ENCODE measurements around the gene SPOP.

The SPOP gene

GRCh38 chr17:49582055-49582722, 95.7 kb downstream of the SPOP start:
- Histone ChIP-seq H4K8ac (ENCODE audit: low read depth, low read length) (no peak overlapping the region), H3K27ac (ENCODE audit: low read depth, low read length) (no peak overlapping the region), H3K23ac (ENCODE audit: low read length) (no peak overlapping the region), H3K79me2 (ENCODE audit: control insufficient read depth, insufficient read depth, low read length) (no peaks in the 10 kb centered on the region), H2BK5ac (ENCODE audit: low read length) (no peak overlapping the region), H2AK5ac (ENCODE audit: low read length) (no peak overlapping the region), H3K27me3 (ENCODE audit: insufficient read depth, low read length, poor library complexity) (no peaks in the 10 kb centered on the region), H3K9ac (ENCODE audit: low read length) (no peak overlapping the region), H3K79me1 (ENCODE audit: low read length) (no peaks in the 10 kb centered on the region), H3K18ac (ENCODE audit: low read length) (no peak overlapping the region), H3K36me3 (ENCODE audit: control insufficient read depth, insufficient read depth, low read length) (no peaks in the 10 kb centered on the region), H3K4me2 (ENCODE audit: low read length) (no peak overlapping the region), H4K5ac (ENCODE audit: low read length) (no peak overlapping the region), H3K4me1 (ENCODE audit: control insufficient read depth, low read depth, low read length) (no peaks in the 10 kb centered on the region), H3K4ac (ENCODE audit: low read depth, low read length) (no peak overlapping the region), H3K56ac (ENCODE audit: low read length) (no peak overlapping the region), H2BK15ac (replicated peaks; ENCODE audit: low read depth) (no peak overlapping the region), H2BK120ac (ENCODE audit: low read depth, low read length) (no peak overlapping the region), H3K4me3 (ENCODE audit: low read length) (no peak overlapping the region)
- no CpG with 5 or more reads among the region's 12 CpGs for WGBS (ENCODE audit: extremely low coverage, insufficient coverage, low lambda C conversion rate)
- no peak for DNase-seq

GRCh38 chr17:49581648-49581998, 96.3 kb downstream of the SPOP start:
- WGBS (ENCODE audit: extremely low coverage, insufficient coverage, low lambda C conversion rate), result no CpG with 5 or more reads among the region's 6 CpGs
- no peak overlapping the region for H2BK15ac ChIP-seq (replicated peaks; ENCODE audit: low read depth)
- no peak overlapping the region for H3K27ac ChIP-seq (ENCODE audit: low read depth, low read length)
- H3K18ac ChIP-seq (ENCODE audit: low read length), result no peak overlapping the region
- no peak overlapping the region for H3K4me2 ChIP-seq (ENCODE audit: low read length)
- H3K36me3 ChIP-seq (ENCODE audit: control insufficient read depth, insufficient read depth, low read length), result no peaks in the 10 kb centered on the region
- DNase-seq, result no peak
- no peak overlapping the region for H2BK120ac ChIP-seq (ENCODE audit: low read depth, low read length)
- no peak overlapping the region for H3K9ac ChIP-seq (ENCODE audit: low read length)
- H3K79me2 ChIP-seq (ENCODE audit: control insufficient read depth, insufficient read depth, low read length), result no peaks in the 10 kb centered on the region
- no peak overlapping the region for H3K4me3 ChIP-seq (ENCODE audit: low read length)
- no peak overlapping the region for H2BK5ac ChIP-seq (ENCODE audit: low read length)
- H3K79me1 ChIP-seq (ENCODE audit: low read length), result no peaks in the 10 kb centered on the region
- no peak overlapping the region for H2AK5ac ChIP-seq (ENCODE audit: low read length)
- H3K23ac ChIP-seq (ENCODE audit: low read length), result no peak overlapping the region
- peaks cover 1% of the 10 kb centered on the region for H3K4me1 ChIP-seq (ENCODE audit: control insufficient read depth, low read depth, low read length)
- no peak overlapping the region for H3K4ac ChIP-seq (ENCODE audit: low read depth, low read length)
- H3K27me3 ChIP-seq (ENCODE audit: insufficient read depth, low read length, poor library complexity), result no peaks in the 10 kb centered on the region
- H3K56ac ChIP-seq (ENCODE audit: low read length), result no peak overlapping the region
- no peak overlapping the region for H4K8ac ChIP-seq (ENCODE audit: low read depth, low read length)
- no peak overlapping the region for H4K5ac ChIP-seq (ENCODE audit: low read length)

GRCh38 chr17:49580981-49581647, 96.8 kb downstream of the SPOP start:
- H2BK15ac ChIP-seq (replicated peaks; ENCODE audit: low read depth), result no peak overlapping the region
- H4K8ac ChIP-seq (ENCODE audit: low read depth, low read length), result no peak overlapping the region
- peaks cover 1% of the 10 kb centered on the region for H3K4me1 ChIP-seq (ENCODE audit: control insufficient read depth, low read depth, low read length)
- H3K27me3 ChIP-seq (ENCODE audit: insufficient read depth, low read length, poor library complexity), result no peaks in the 10 kb centered on the region
- no peak overlapping the region for H2AK5ac ChIP-seq (ENCODE audit: low read length)
- H3K79me1 ChIP-seq (ENCODE audit: low read length), result no peaks in the 10 kb centered on the region
- no peak overlapping the region for H2BK5ac ChIP-seq (ENCODE audit: low read length)
- no peaks in the 10 kb centered on the region for H3K79me2 ChIP-seq (ENCODE audit: control insufficient read depth, insufficient read depth, low read length)
- no peak overlapping the region for H3K9ac ChIP-seq (ENCODE audit: low read length)
- H3K27ac ChIP-seq (ENCODE audit: low read depth, low read length), result no peak overlapping the region
- WGBS (ENCODE audit: extremely low coverage, insufficient coverage, low lambda C conversion rate), result no CpG with 5 or more reads among the region's 12 CpGs
- no peak overlapping the region for H3K18ac ChIP-seq (ENCODE audit: low read length)
- DNase-seq, result no peak
- no peak overlapping the region for H4K5ac ChIP-seq (ENCODE audit: low read length)
- no peak overlapping the region for H3K23ac ChIP-seq (ENCODE audit: low read length)
- no peak overlapping the region for H3K4ac ChIP-seq (ENCODE audit: low read depth, low read length)
- no peak overlapping the region for H2BK120ac ChIP-seq (ENCODE audit: low read depth, low read length)
- H3K4me3 ChIP-seq (ENCODE audit: low read length), result no peak overlapping the region
- H3K4me2 ChIP-seq (ENCODE audit: low read length), result no peak overlapping the region
- no peak overlapping the region for H3K56ac ChIP-seq (ENCODE audit: low read length)
- no peaks in the 10 kb centered on the region for H3K36me3 ChIP-seq (ENCODE audit: control insufficient read depth, insufficient read depth, low read length)

- H3K4ac ChIP-seq (ENCODE audit: low read depth, low read length), result no peak overlapping the region
- no peak overlapping the region for H3K56ac ChIP-seq (ENCODE audit: low read length)
- no peak overlapping the region for H2BK5ac ChIP-seq (ENCODE audit: low read length)
- DNase-seq, result no peak
- no CpG with 5 or more reads among the region's 21 CpGs for WGBS (ENCODE audit: extremely low coverage, insufficient coverage, low lambda C conversion rate)
- no peak overlapping the region for H4K8ac ChIP-seq (ENCODE audit: low read depth, low read length)
- no peak overlapping the region for H3K4me3 ChIP-seq (ENCODE audit: low read length)
- H2AK5ac ChIP-seq (ENCODE audit: low read length), result no peak overlapping the region
- no peaks in the 10 kb centered on the region for H3K79me1 ChIP-seq (ENCODE audit: low read length)
- H3K4me2 ChIP-seq (ENCODE audit: low read length), result no peak overlapping the region
- no peak overlapping the region for H2BK120ac ChIP-seq (ENCODE audit: low read depth, low read length)
- H3K27ac ChIP-seq (ENCODE audit: low read depth, low read length), result no peak overlapping the region
- no peak overlapping the region for H4K5ac ChIP-seq (ENCODE audit: low read length)
- H3K18ac ChIP-seq (ENCODE audit: low read length), result no peak overlapping the region
- no peaks in the 10 kb centered on the region for H3K36me3 ChIP-seq (ENCODE audit: control insufficient read depth, insufficient read depth, low read length)
- H3K9ac ChIP-seq (ENCODE audit: low read length), result no peak overlapping the region
- H3K79me2 ChIP-seq (ENCODE audit: control insufficient read depth, insufficient read depth, low read length), result no peaks in the 10 kb centered on the region
- peaks cover 1% of the 10 kb centered on the region for H3K4me1 ChIP-seq (ENCODE audit: control insufficient read depth, low read depth, low read length)
- no peak overlapping the region for H3K23ac ChIP-seq (ENCODE audit: low read length)
- no peaks in the 10 kb centered on the region for H3K27me3 ChIP-seq (ENCODE audit: insufficient read depth, low read length, poor library complexity)
- H2BK15ac ChIP-seq (replicated peaks; ENCODE audit: low read depth), result no peak overlapping the region
These were observed 97.7 kb downstream of the SPOP start for GRCh38 chr17:49580055-49580721.

GRCh38 chr17:49579522-49579921, 98.4 kb downstream of the SPOP start:
- Histone ChIP-seq H3K18ac (ENCODE audit: low read length) (no peak overlapping the region), H3K4me2 (ENCODE audit: low read length) (no peak overlapping the region), H2AK5ac (ENCODE audit: low read length) (no peak overlapping the region), H3K36me3 (ENCODE audit: control insufficient read depth, insufficient read depth, low read length) (no peaks in the 10 kb centered on the region), H3K27ac (ENCODE audit: low read depth, low read length) (no peak overlapping the region), H2BK5ac (ENCODE audit: low read length) (no peak overlapping the region), H3K4me3 (ENCODE audit: low read length) (no peak overlapping the region), H3K9ac (ENCODE audit: low read length) (no peak overlapping the region), H2BK15ac (replicated peaks; ENCODE audit: low read depth) (no peak overlapping the region), H4K8ac (ENCODE audit: low read depth, low read length) (no peak overlapping the region), H3K4ac (ENCODE audit: low read depth, low read length) (no peak overlapping the region), H2BK120ac (ENCODE audit: low read depth, low read length) (no peak overlapping the region), H3K79me2 (ENCODE audit: control insufficient read depth, insufficient read depth, low read length) (no peaks in the 10 kb centered on the region), H3K4me1 (ENCODE audit: control insufficient read depth, low read depth, low read length) (peaks cover 1% of the 10 kb centered on the region), H3K27me3 (ENCODE audit: insufficient read depth, low read length, poor library complexity) (no peaks in the 10 kb centered on the region), H3K56ac (ENCODE audit: low read length) (no peak overlapping the region), H3K79me1 (ENCODE audit: low read length) (no peaks in the 10 kb centered on the region), H4K5ac (ENCODE audit: low read length) (no peak overlapping the region), H3K23ac (ENCODE audit: low read length) (no peak overlapping the region)
- WGBS (ENCODE audit: extremely low coverage, insufficient coverage, low lambda C conversion rate), result no CpG with 5 or more reads among the region's 5 CpGs
- DNase-seq, result no peak
